ENCODE results near the gene DDO. TPM values are rescaled to one million over a fixed set of nuclear protein-coding genes. Genes with fewer than 3 reads are reported as not detected.
A peak's percentile ranks its signal among the peaks of the same experiment; 100 is the strongest.

Gene DDO, protein sequence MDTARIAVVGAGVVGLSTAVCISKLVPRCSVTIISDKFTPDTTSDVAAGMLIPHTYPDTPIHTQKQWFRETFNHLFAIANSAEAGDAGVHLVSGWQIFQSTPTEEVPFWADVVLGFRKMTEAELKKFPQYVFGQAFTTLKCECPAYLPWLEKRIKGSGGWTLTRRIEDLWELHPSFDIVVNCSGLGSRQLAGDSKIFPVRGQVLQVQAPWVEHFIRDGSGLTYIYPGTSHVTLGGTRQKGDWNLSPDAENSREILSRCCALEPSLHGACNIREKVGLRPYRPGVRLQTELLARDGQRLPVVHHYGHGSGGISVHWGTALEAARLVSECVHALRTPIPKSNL
- total RNA-seq (0.27 and 0.32 TPM in 2 replicates), polyA plus RNA-seq (0.56 TPM in 1 of 2 replicates, not detected in the other)

DNA sequence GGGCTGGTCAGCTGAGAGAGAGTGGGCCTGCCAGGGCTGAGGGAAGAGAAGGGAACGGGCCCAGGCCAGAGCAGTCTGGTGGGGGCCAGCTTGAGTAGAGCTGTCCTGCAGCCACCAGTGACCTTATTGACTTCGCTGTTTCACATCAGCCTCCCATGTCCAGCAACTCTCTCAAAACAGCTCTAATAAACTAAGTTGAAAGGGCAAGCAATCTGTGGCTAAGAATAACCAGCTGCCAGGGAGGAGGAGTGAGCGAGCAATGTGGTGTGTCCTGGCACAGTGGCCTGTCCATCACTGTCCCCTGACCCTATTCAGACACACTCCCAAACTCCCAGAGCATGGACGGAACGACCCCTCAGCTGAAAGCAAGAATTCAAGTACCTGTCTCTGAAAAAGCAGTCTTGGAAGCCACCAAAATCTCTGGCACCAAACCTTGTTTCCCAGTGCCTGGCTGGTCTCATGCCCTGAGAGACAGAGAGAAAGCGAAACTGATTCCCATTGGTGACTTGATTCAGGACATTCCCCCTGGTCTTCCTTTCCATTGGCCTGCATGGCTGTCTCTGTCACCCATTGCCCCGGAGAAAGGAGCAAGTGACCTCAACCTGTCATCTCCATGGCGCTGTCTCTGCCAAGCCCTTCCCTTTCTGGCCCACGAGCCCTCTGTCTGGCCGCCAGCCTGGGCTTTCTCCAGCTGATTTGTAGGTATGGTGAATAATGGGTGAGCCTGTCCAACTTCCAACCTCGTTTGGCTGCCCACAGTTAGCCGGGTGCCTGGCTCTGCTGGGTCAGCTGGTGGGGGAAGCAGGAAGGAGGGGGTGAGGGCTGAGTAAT lies at the start of gene DDO:
Gene DDO, minus strand, starts transcription at position 490 of the 831 bp plus-strand sequence. CDS start 2,113 bp downstream, outside the sequence.
- peaks cover 30% of the 10 kb centered on the region for H3K4me1 ChIP-seq (ENCODE audit: low read depth)
- no peak within 1 kb of the TSS for H3K4me3 ChIP-seq
- TF ChIP-seq, protein P1, sequence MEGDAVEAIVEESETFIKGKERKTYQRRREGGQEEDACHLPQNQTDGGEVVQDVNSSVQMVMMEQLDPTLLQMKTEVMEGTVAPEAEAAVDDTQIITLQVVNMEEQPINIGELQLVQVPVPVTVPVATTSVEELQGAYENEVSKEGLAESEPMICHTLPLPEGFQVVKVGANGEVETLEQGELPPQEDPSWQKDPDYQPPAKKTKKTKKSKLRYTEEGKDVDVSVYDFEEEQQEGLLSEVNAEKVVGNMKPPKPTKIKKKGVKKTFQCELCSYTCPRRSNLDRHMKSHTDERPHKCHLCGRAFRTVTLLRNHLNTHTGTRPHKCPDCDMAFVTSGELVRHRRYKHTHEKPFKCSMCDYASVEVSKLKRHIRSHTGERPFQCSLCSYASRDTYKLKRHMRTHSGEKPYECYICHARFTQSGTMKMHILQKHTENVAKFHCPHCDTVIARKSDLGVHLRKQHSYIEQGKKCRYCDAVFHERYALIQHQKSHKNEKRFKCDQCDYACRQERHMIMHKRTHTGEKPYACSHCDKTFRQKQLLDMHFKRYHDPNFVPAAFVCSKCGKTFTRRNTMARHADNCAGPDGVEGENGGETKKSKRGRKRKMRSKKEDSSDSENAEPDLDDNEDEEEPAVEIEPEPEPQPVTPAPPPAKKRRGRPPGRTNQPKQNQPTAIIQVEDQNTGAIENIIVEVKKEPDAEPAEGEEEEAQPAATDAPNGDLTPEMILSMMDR (IDR thresholded peaks at IDR 0.05; ENCODE audit: low read depth, low read length), result no peak
- H3K27me3 ChIP-seq, result no peaks in the 10 kb centered on the region
- peak within 1 kb of the TSS; percentile 90 for H3K27ac ChIP-seq
- H3K9me3 ChIP-seq (ENCODE audit: low read depth), result no peaks in the 10 kb centered on the region
- DNase-seq (ENCODE audit: low read depth in 1 of 2, low spot score in 1 of 2), result peak; percentile 33 to 42
- H3K36me3 ChIP-seq, result no peaks in the 10 kb centered on the region

DNA sequence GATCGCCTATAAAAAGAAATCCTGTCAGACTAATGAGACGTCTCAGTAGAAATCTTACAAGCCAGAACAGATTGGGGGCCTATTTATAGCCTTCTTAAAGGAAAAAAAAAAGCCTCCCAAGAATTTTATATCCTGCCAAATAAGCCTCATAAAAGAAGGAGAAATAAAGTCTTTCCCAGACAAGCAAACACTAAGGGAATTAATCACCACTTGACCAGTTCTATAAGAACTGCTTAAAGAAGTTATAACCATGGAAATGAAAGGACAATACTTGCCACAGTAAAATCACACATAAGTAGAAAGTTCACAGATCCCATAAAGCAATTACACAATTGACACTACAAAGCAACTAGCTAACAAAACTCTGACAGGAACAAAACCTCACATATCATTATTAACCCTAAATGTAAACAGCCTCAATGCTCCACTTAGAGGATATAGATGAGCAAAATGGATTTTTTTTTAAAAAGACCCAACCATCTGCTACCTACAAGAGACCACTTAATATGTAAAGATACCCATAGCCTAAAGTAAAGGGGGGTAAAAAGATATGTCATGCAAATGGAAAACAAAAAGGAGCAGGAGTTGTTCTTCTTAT lies 47.6 kb upstream of the DDO start:
- DNase-seq (ENCODE audit: low read depth in 1 of 2, low spot score in 1 of 2), result no peak
- H3K4me3 ChIP-seq, result no peak overlapping the region
- no peaks in the 10 kb centered on the region for H3K36me3 ChIP-seq
- no peak overlapping the region for H3K27ac ChIP-seq
- TF ChIP-seq, protein P1 (IDR thresholded peaks at IDR 0.05; ENCODE audit: low read depth, low read length), result no peak
- H3K9me3 ChIP-seq (ENCODE audit: low read depth), result no peaks in the 10 kb centered on the region
- no peaks in the 10 kb centered on the region for H3K4me1 ChIP-seq (ENCODE audit: low read depth)
- no peaks in the 10 kb centered on the region for H3K27me3 ChIP-seq

DNA sequence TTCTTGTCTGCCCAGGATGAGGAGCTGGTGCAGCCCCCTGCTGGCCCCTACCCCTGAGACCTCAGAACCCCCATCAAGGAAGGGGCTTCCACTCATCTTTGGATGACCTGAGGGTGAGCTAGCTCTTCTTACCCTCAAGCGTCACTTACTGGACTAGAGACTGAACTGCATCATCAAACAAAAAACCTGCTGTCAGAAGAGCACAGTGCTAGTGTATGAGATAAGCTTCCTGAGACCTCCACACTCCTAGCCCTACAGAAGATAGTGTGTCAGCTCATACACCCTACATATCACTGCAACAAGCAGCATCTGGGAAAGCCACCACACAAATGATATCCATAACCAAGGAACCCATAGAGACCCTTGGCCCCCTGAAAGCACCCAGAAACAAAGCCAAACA lies 46.0 kb upstream of the DDO start:
- no peaks in the 10 kb centered on the region for H3K9me3 ChIP-seq (ENCODE audit: low read depth)
- H3K27me3 ChIP-seq, result no peaks in the 10 kb centered on the region
- DNase-seq (ENCODE audit: low read depth in 1 of 2, low spot score in 1 of 2), result no peak
- TF ChIP-seq, protein P1 (IDR thresholded peaks at IDR 0.05; ENCODE audit: low read depth, low read length), result no peak
- no peaks in the 10 kb centered on the region for H3K4me1 ChIP-seq (ENCODE audit: low read depth)
- H3K36me3 ChIP-seq, result no peaks in the 10 kb centered on the region
- no peak overlapping the region for H3K4me3 ChIP-seq
- H3K27ac ChIP-seq, result no peak overlapping the region

DNA sequence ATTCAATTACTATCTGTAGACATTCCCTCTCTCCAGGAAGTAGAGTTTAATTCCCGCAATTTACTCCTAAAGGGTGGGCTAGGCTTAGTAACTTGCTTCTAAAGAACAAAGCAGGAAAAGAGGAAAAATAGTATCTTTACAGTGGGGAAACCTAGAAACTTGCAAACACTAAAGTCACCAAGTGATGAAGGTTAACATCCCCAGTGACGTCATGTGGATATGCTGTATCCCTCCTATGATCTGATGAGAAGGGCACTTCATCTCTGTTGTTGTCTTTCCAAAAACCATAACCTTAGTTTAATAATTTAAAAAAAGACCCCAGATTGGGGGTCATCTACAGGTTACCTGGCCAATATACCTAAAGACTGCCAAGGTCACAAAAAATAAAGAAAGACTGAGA lies 43.8 kb upstream of the DDO start:
- no peak for DNase-seq (ENCODE audit: low read depth in 1 of 2, low spot score in 1 of 2)
- Histone ChIP-seq H3K36me3 (no peaks in the 10 kb centered on the region), H3K4me1 (ENCODE audit: low read depth) (no peaks in the 10 kb centered on the region), H3K4me3 (no peak overlapping the region), H3K27ac (no peak overlapping the region), H3K27me3 (no peaks in the 10 kb centered on the region), H3K9me3 (ENCODE audit: low read depth) (no peaks in the 10 kb centered on the region)
- TF ChIP-seq, protein P1 (IDR thresholded peaks at IDR 0.05; ENCODE audit: low read depth, low read length), result no peak

DNA sequence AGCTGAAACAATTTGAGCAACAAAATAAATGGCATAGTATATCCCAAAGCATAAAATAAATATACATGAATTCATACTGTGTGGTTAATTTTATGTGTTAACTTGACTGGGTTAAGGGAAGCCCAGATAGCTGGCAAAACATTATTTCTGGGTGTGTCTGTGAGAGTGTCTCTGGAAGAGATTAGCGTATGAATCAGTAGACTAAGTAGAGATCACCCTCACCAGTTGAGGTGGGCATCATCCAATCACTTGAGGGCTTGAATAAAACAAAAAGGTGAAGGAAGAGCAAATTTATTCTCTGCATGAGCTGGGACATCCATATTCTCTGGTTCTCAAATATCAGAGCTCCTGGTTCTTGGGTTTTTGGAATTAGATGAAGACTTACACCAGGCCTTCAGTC lies 43.1 kb upstream of the DDO start:
- no peak overlapping the region for H3K4me3 ChIP-seq

More for the DNA sequence above, 43.1 kb upstream of the DDO start:
- Histone ChIP-seq H3K4me1 (ENCODE audit: low read depth) (no peaks in the 10 kb centered on the region), H3K27ac (no peak overlapping the region), H3K9me3 (ENCODE audit: low read depth) (no peaks in the 10 kb centered on the region), H3K27me3 (no peaks in the 10 kb centered on the region), H3K36me3 (no peaks in the 10 kb centered on the region)
- TF ChIP-seq, protein P1 (IDR thresholded peaks at IDR 0.05; ENCODE audit: low read depth, low read length), result no peak
- no peak for DNase-seq (ENCODE audit: low read depth in 1 of 2, low spot score in 1 of 2)
